Endodermal cell (in vitro differentiated cells): ENCODE results near the gene PLEKHG4B. TPM values are rescaled to one million over a fixed set of nuclear protein-coding genes. Genes with fewer than 3 reads are reported as not detected.

ENCODE experiments used
- DNase-seq: peaks from one replicate; pipeline ENCODE4 v3.0.0-alpha.2; 2017
- H3K27ac ChIP-seq: 2 replicates; pipeline ENCODE4 v1.5.1; 2013; ENCODE audit warnings: mild to moderate bottlenecking, low read depth, low read length, moderate library complexity
- H3K27me3 ChIP-seq: 2 replicates; pipeline ENCODE4 v1.6.1; 2013; ENCODE audit warnings: mild to moderate bottlenecking, low read length, moderate library complexity; ENCODE audit not compliant: insufficient read depth, control insufficient read depth, poor library complexity, severe bottlenecking
- H3K36me3 ChIP-seq: 2 replicates; pipeline ENCODE4 v1.7.0; 2013; ENCODE audit warnings: mild to moderate bottlenecking, low read length, moderate library complexity; ENCODE audit not compliant: control insufficient read depth, insufficient read depth
- H3K4me1 ChIP-seq: one replicate; pipeline ENCODE4 v1.7.0; 2013; ENCODE audit warnings: low read length; ENCODE audit not compliant: control insufficient read depth, insufficient read depth
- H3K4me3 ChIP-seq: 2 replicates; pipeline ENCODE4 v1.5.1; 2013; ENCODE audit warnings: mild to moderate bottlenecking, low read length, moderate library complexity
- H3K9ac ChIP-seq: 2 replicates; pipeline ENCODE4 v1.6.1; 2013; ENCODE audit warnings: mild to moderate bottlenecking, low read length, moderate library complexity; ENCODE audit not compliant: poor library complexity, severe bottlenecking; ENCODE audit errors: extremely low read depth
- H3K9me3 ChIP-seq: 2 replicates; pipeline ENCODE4 v1.6.1; 2013; ENCODE audit warnings: mild to moderate bottlenecking, low read length, moderate library complexity; ENCODE audit not compliant: control insufficient read depth
- H3K27ac Mint-ChIP-seq: 2 replicates; pipeline ENCODE4 v1.8.0; 2020; ENCODE audit warnings: mixed read lengths
- H3K27me3 Mint-ChIP-seq: 2 replicates; pipeline ENCODE4 v1.8.0; 2021; ENCODE audit warnings: mild to moderate bottlenecking, mixed read lengths; ENCODE audit not compliant: insufficient read depth
- H3K36me3 Mint-ChIP-seq: 2 replicates; pipeline ENCODE4 v1.8.0; 2020; ENCODE audit warnings: low read depth, mixed read lengths
- H3K4me1 Mint-ChIP-seq: 2 replicates; pipeline ENCODE4 v1.8.0; 2020; ENCODE audit warnings: mixed read lengths
- H3K4me3 Mint-ChIP-seq: 2 replicates; pipeline ENCODE4 v1.8.0; 2020; ENCODE audit warnings: mild to moderate bottlenecking, moderate library complexity, mixed read lengths
- H3K9me3 Mint-ChIP-seq: 2 replicates; pipeline ENCODE4 v1.8.0; 2020; ENCODE audit warnings: mild to moderate bottlenecking, mixed read lengths
- CTCF ChIP-seq: fragments of 200-600 bp; sonication (generic); conservative IDR thresholded peaks from 2 replicates; pipeline ENCODE4 v1.5.0; 2021; ENCODE audit warnings: antibody characterized with exemption, mild to moderate bottlenecking
- WGBS, 2 experiments: methylation state at CpG; one replicate each; pipeline versions ENCODE4 v1.1.5 to v1.1.7; 2013; ENCODE audit warnings: missing lambda C conversion rate in 2 of 2, mixed read lengths in 1 of 2; ENCODE audit not compliant: insufficient coverage in 1 of 2, insufficient read length in 1 of 2; 5-methylcytosine and 5-hydroxymethylcytosine counted together
- total RNA-seq, 2 donors: library from RNA; stranded (reverse); fragmentation: NEBNext Ultra II Directional in 1 of 2; extraction: Animal tissue kit (Norgen Biotek cat#: 25700) in 1 of 2; gene quantifications; 2 replicates in 1 of 2; 3 replicates in 1 of 2; pipeline ENCODE4 v1.2.1, GENCODE V29; 2021

PLEKHG4B gene
- total RNA-seq, 2 donors from 2014 or later: 16.3 to 22.8 TPM

- no peak overlapping the region for H3K9ac ChIP-seq
- Mint-ChIP-seq H3K4me3 (no peak overlapping the region), H3K9me3 (no peaks in the 10 kb centered on the region), H3K27me3 (no peaks in the 10 kb centered on the region), H3K36me3 (peaks cover 21% of the 10 kb centered on the region), H3K4me1 (peaks cover 16% of the 10 kb centered on the region), H3K27ac (peak overlapping the region; percentile 64)
- TF ChIP-seq CTCF: no peak
- no peaks in the 10 kb centered on the region for H3K27me3 ChIP-seq
- no peaks in the 10 kb centered on the region for H3K4me1 ChIP-seq
- DNase-seq: peak; percentile 44
- H3K9me3 ChIP-seq: no peaks in the 10 kb centered on the region
- no peak overlapping the region for H3K4me3 ChIP-seq
- no peak overlapping the region for H3K27ac ChIP-seq
- no peaks in the 10 kb centered on the region for H3K36me3 ChIP-seq
- WGBS, 2 experiments: 89 to 92% methylated on average over 11 to 12 of the region's 12 CpGs
Measured at GRCh38 chr5:138936-139335, 47.0 kb downstream of the PLEKHG4B start.

GRCh38 chr5:139579-140442 lies 47.8 kb downstream of the PLEKHG4B start:
- no peak overlapping the region for H3K9ac ChIP-seq
- no peaks in the 10 kb centered on the region for H3K9me3 ChIP-seq
- no peaks in the 10 kb centered on the region for H3K4me1 ChIP-seq
- TF ChIP-seq CTCF: no peak
- Mint-ChIP-seq H3K4me3 (no peak overlapping the region), H3K27me3 (no peaks in the 10 kb centered on the region), H3K36me3 (peaks cover 24% of the 10 kb centered on the region), H3K4me1 (peaks cover 16% of the 10 kb centered on the region), H3K27ac (no peak overlapping the region), H3K9me3 (no peaks in the 10 kb centered on the region)
- no peak overlapping the region for H3K27ac ChIP-seq
- H3K4me3 ChIP-seq: no peak overlapping the region
- WGBS, 2 experiments: 90 to 91% methylated on average over 14 to 36 of the region's 36 CpGs
- no peak for DNase-seq
- H3K36me3 ChIP-seq: no peaks in the 10 kb centered on the region
- no peaks in the 10 kb centered on the region for H3K27me3 ChIP-seq

GRCh38 chr5:140443-140829 lies 48.5 kb downstream of the PLEKHG4B start:
- H3K4me1 ChIP-seq: no peaks in the 10 kb centered on the region
- 98% methylated on average over 4 of the region's 7 CpGs; no CpG with 5 or more reads in 1 of the 2 experiments for WGBS, 2 experiments

More at GRCh38 chr5:140443-140829, 48.5 kb downstream of the PLEKHG4B start:
- H3K36me3 ChIP-seq: no peaks in the 10 kb centered on the region
- no peak overlapping the region for H3K4me3 ChIP-seq
- H3K9me3 ChIP-seq: no peaks in the 10 kb centered on the region
- Mint-ChIP-seq H3K9me3 (peaks cover 2% of the 10 kb centered on the region), H3K36me3 (peaks cover 26% of the 10 kb centered on the region), H3K27me3 (no peaks in the 10 kb centered on the region), H3K4me3 (no peak overlapping the region), H3K27ac (no peak overlapping the region), H3K4me1 (peaks cover 16% of the 10 kb centered on the region)
- H3K27me3 ChIP-seq: no peaks in the 10 kb centered on the region
- no peak overlapping the region for H3K27ac ChIP-seq
- no peak for DNase-seq
- TF ChIP-seq CTCF: no peak
- no peak overlapping the region for H3K9ac ChIP-seq
